Myocyte (in vitro differentiated cells): Measurements from ENCODE around the gene DIO3. TPM values are rescaled to one million over a fixed set of nuclear protein-coding genes. Genes with fewer than 3 reads are reported as not detected.

Experiments
- DNase-seq: peaks from one replicate; pipeline ENCODE4 v3.0.0-alpha.2; 2012; ENCODE audit warnings: low read depth
- total RNA-seq: library from RNA; depleted of rRNA; stranded (reverse); fragments of >200 nt; gene quantifications from 2 replicates; pipeline ENCODE4 v1.2.3, GENCODE V29; 2014

The DIO3 gene
- total RNA-seq, 1 donor from 2014 or later = not detected

- no peak for DNase-seq
Measured at GRCh38 chr14:101579372-101580080, 18.2 kb downstream of the DIO3 start.

- DNase-seq = no peak
Measured at GRCh38 chr14:101581806-101582205, 20.5 kb downstream of the DIO3 start.

GRCh38 chr14:101582294-101582693 is 21.0 kb downstream of the DIO3 start:
- DNase-seq = no peak

GRCh38 chr14:101583006-101583714 is 21.9 kb downstream of the DIO3 start:
- no peak for DNase-seq

GRCh38 chr14:101583715-101584054 is 22.4 kb downstream of the DIO3 start:
- no peak for DNase-seq

GRCh38 chr14:101584055-101584859 is 23.0 kb downstream of the DIO3 start:
- DNase-seq = no peak

GRCh38 chr14:101585211-101585610 is 23.9 kb downstream of the DIO3 start:
- no peak for DNase-seq

GRCh38 chr14:101586531-101587430 is 25.5 kb downstream of the DIO3 start:
- no peak for DNase-seq

GRCh38 chr14:101587441-101587911 is 26.2 kb downstream of the DIO3 start:
- no peak for DNase-seq

- no peak for DNase-seq
Measured at GRCh38 chr14:101588286-101588975, 27.1 kb downstream of the DIO3 start.

GRCh38 chr14:101588990-101589389 is 27.7 kb downstream of the DIO3 start:
- DNase-seq = no peak

GRCh38 chr14:101589486-101590015 is 28.3 kb downstream of the DIO3 start:
- DNase-seq = no peak

- no peak for DNase-seq
Measured at GRCh38 chr14:101590062-101590461, 28.8 kb downstream of the DIO3 start.

GRCh38 chr14:101590616-101591015 is 29.3 kb downstream of the DIO3 start:
- no peak for DNase-seq

- no peak for DNase-seq
Measured at GRCh38 chr14:101591121-101591520, 29.8 kb downstream of the DIO3 start.

- DNase-seq = no peak
Measured at GRCh38 chr14:101591582-101591981, 30.3 kb downstream of the DIO3 start.

- DNase-seq = no peak
Measured at GRCh38 chr14:101593411-101594238, 32.3 kb downstream of the DIO3 start.

- DNase-seq = no peak
Measured at GRCh38 chr14:101594511-101595148, 33.3 kb downstream of the DIO3 start.

- no peak for DNase-seq
Measured at GRCh38 chr14:101595349-101595748, 34.1 kb downstream of the DIO3 start.
